CD4-positive, alpha-beta T cell treated with Interleukin-6 for 4 hours (primary cell): ENCODE results near the gene APC2.
"Not testable (repeated sequence)": the region's sequence is repeated elsewhere in the genome, so short reads cannot be mapped to it uniquely, and the experiment has no call there.

Experiments used
- DNase-seq: peaks from one replicate; pipeline ENCODE4 v3.0.0-alpha.2; 2020; ENCODE audit warnings: mixed read lengths

The APC2 gene

GRCh38 chr19:1514295-1514661 lies 64.4 kb downstream of the APC2 start:
- no peak for DNase-seq

- DNase-seq, result no peak
Observed at GRCh38 chr19:1514986-1515721, 65.2 kb downstream of the APC2 start.

GRCh38 chr19:1516395-1516753 lies 66.5 kb downstream of the APC2 start:
- DNase-seq, result no peak

- DNase-seq, result no peak
Observed at GRCh38 chr19:1518471-1518870, 68.5 kb downstream of the APC2 start.

GRCh38 chr19:1519802-1520201 lies 69.9 kb downstream of the APC2 start:
- DNase-seq, result not testable (repeated sequence)

GRCh38 chr19:1520203-1520780 lies 70.4 kb downstream of the APC2 start:
- DNase-seq, result no peak

- no peak for DNase-seq
Observed at GRCh38 chr19:1521636-1522035, 71.7 kb downstream of the APC2 start.

- DNase-seq, result no peak
Observed at GRCh38 chr19:1522061-1522460, 72.1 kb downstream of the APC2 start.

GRCh38 chr19:1522838-1523237 lies 72.9 kb downstream of the APC2 start:
- DNase-seq, result no peak
